Stimulated activated CD8-positive, alpha-beta memory T cell treated with anti-CD3 and anti-CD28 coated beads, Interleukin-7, amount 100 ng/mL, for 1 hour (primary cell): ENCODE results near the gene INHBC.
"Not testable (repeated sequence)": the region's sequence is repeated elsewhere in the genome, so short reads cannot be mapped to it uniquely, and the experiment has no call there.

Experiments used
- DNase-seq, 2 donors: peaks; one replicate each; pipeline ENCODE4 v3.0.0-alpha.2; 2020; ENCODE audit warnings: low read depth in 2 of 2

The INHBC gene

GRCh38 chr12:57487055-57487596 lies 52.5 kb downstream of the INHBC start:
- DNase-seq: no peak

- peak; percentile 79 to 85 for DNase-seq
Measured at GRCh38 chr12:57487597-57488401, 53.2 kb downstream of the INHBC start, which contains the start of gene MARS1. Gene MARS1 (plus strand): TSS chr12:57488068. CDS start chr12:57488091, 23 bp downstream.

GRCh38 chr12:57488402-57489156 lies 54.0 kb downstream of the INHBC start:
- DNase-seq: no peak

GRCh38 chr12:57489157-57489641 lies 54.6 kb downstream of the INHBC start:
- no peak for DNase-seq

GRCh38 chr12:57490126-57490525 lies 55.5 kb downstream of the INHBC start:
- no peak for DNase-seq

GRCh38 chr12:57491393-57492280 lies 57.1 kb downstream of the INHBC start:
- DNase-seq: no peak

- DNase-seq: not testable (repeated sequence)
Measured at GRCh38 chr12:57495051-57495701, 60.6 kb downstream of the INHBC start.

- DNase-seq: no peak
Measured at GRCh38 chr12:57496822-57497221, 62.2 kb downstream of the INHBC start.

- no peak for DNase-seq
Measured at GRCh38 chr12:57497223-57498131, 62.9 kb downstream of the INHBC start.

GRCh38 chr12:57498132-57498502 lies 63.5 kb downstream of the INHBC start:
- DNase-seq: no peak

- DNase-seq: no peak
Measured at GRCh38 chr12:57498571-57498970, 64.0 kb downstream of the INHBC start.

- no peak for DNase-seq
Measured at GRCh38 chr12:57500213-57500612, 65.6 kb downstream of the INHBC start.
